Measurements from ENCODE around the gene CHRNA10. TPM values are rescaled to one million over a fixed set of nuclear protein-coding genes. Genes with fewer than 3 reads are reported as not detected.

Gene CHRNA10
- total RNA-seq, 1 experiment from 2014 or later: 3.0 TPM

DNA sequence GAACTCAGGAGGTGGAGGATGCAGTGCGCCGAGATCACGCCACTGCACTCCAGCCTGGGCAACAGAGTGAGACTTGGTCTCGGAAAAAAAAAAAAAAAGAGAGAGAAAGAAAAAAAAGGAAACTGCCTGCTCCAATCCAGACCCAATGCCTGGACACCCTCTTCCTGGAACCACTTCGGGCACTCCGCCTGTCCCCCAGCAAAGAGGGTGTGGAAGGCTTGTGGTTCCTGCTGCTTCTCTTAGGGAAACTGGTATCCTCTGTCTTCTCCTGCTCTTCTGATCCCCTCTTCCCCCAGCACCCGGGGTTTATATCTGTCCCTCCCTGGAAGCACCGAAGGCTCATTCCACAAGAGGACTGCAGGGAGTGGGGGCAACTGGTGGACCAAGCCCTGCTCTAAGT is 12.9 kb downstream of the CHRNA10 start:
- Histone ChIP-seq H3K9me2 (ENCODE audit: insufficient read depth) (no peaks in the 10 kb centered on the region), H3K9ac (ENCODE audit: low read length) (no peak overlapping the region), H2AFZ (ENCODE audit: low read depth, low read length, poor library complexity, severe bottlenecking) (no peak overlapping the region), H3K27ac (ENCODE audit: low read depth, low read length) (no peak overlapping the region), H3K4me1 (ENCODE audit: control insufficient read depth in 1 of 2, insufficient read depth in 2 of 2, low read length in 2 of 2) (no peaks in the 10 kb centered on the region), H3K4me2 (ENCODE audit: low read length) (no peak overlapping the region), H3K9me3 (ENCODE audit: control insufficient read depth in 1 of 2, insufficient read depth in 1 of 2, low read depth in 1 of 2, low read length in 2 of 2) (no peaks in the 10 kb centered on the region), H3K4me3 (replicated peaks in 1 of 2; ENCODE audit: low read depth in 1 of 2, low read length in 2 of 2) (no peak overlapping the region), H3K27me3 (ENCODE audit: insufficient read depth, low read length) (peaks cover 13% of the 10 kb centered on the region; the same call in 1 of the 2 replicates), H4K20me1 (ENCODE audit: insufficient read depth) (no peaks in the 10 kb centered on the region), H3K36me3 (ENCODE audit: control insufficient read depth in 1 of 2, insufficient read depth in 2 of 2, low read length in 2 of 2) (no peaks in the 10 kb centered on the region), H3K79me2 (ENCODE audit: insufficient read depth, low read length) (no peaks in the 10 kb centered on the region)
- no peak for ATAC-seq
- intact Hi-C loops (cut with micrococcal nuclease): no loop called here
- no peak for DNase-seq (ENCODE audit: low read depth, low spot score)
- RAD21 ChIA-PET (ENCODE audit: low non-redundant PET in 1 of 2, low total read pairs in 2 of 2, uncharacterized antibody in 2 of 2, unreplicated experiment in 2 of 2): no interaction called here
- CTCF ChIA-PET: no interaction called here
- BruUV-seq (replicated peaks): no TSS peak
- TF ChIP-seq TCF7L2 (IDR thresholded peaks at IDR 0.05; ENCODE audit: borderline replicate concordance, extremely low read depth, insufficient read depth, insufficient read length): no peak
- TF ChIP-seq ZNF274 (IDR thresholded peaks at IDR 0.05; ENCODE audit: low read depth, low read length): no peak
- TF ChIP-seq YY1 (IDR thresholded peaks at IDR 0.05; ENCODE audit: extremely low read depth, insufficient replicate concordance, low read depth, low read length): no peak
- no peak for TF ChIP-seq CEBPB (IDR thresholded peaks at IDR 0.05; ENCODE audit: low read depth)
- no peak for TF ChIP-seq EZH2phosphoT487 (IDR thresholded peaks at IDR 0.05; ENCODE audit: borderline replicate concordance)
- TF ChIP-seq, protein P1, sequence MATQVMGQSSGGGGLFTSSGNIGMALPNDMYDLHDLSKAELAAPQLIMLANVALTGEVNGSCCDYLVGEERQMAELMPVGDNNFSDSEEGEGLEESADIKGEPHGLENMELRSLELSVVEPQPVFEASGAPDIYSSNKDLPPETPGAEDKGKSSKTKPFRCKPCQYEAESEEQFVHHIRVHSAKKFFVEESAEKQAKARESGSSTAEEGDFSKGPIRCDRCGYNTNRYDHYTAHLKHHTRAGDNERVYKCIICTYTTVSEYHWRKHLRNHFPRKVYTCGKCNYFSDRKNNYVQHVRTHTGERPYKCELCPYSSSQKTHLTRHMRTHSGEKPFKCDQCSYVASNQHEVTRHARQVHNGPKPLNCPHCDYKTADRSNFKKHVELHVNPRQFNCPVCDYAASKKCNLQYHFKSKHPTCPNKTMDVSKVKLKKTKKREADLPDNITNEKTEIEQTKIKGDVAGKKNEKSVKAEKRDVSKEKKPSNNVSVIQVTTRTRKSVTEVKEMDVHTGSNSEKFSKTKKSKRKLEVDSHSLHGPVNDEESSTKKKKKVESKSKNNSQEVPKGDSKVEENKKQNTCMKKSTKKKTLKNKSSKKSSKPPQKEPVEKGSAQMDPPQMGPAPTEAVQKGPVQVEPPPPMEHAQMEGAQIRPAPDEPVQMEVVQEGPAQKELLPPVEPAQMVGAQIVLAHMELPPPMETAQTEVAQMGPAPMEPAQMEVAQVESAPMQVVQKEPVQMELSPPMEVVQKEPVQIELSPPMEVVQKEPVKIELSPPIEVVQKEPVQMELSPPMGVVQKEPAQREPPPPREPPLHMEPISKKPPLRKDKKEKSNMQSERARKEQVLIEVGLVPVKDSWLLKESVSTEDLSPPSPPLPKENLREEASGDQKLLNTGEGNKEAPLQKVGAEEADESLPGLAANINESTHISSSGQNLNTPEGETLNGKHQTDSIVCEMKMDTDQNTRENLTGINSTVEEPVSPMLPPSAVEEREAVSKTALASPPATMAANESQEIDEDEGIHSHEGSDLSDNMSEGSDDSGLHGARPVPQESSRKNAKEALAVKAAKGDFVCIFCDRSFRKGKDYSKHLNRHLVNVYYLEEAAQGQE (IDR thresholded peaks at IDR 0.05; ENCODE audit: low read depth): no peak
- no peak for TF ChIP-seq EZH2 (IDR thresholded peaks at IDR 0.05)
- TF ChIP-seq, protein P2, sequence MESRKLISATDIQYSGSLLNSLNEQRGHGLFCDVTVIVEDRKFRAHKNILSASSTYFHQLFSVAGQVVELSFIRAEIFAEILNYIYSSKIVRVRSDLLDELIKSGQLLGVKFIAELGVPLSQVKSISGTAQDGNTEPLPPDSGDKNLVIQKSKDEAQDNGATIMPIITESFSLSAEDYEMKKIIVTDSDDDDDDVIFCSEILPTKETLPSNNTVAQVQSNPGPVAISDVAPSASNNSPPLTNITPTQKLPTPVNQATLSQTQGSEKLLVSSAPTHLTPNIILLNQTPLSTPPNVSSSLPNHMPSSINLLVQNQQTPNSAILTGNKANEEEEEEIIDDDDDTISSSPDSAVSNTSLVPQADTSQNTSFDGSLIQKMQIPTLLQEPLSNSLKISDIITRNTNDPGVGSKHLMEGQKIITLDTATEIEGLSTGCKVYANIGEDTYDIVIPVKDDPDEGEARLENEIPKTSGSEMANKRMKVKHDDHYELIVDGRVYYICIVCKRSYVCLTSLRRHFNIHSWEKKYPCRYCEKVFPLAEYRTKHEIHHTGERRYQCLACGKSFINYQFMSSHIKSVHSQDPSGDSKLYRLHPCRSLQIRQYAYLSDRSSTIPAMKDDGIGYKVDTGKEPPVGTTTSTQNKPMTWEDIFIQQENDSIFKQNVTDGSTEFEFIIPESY (IDR thresholded peaks at IDR 0.05; ENCODE audit: extremely low read depth, insufficient replicate concordance, low read length): no peak
- no peak for TF ChIP-seq POLR2A (IDR thresholded peaks at IDR 0.05; ENCODE audit: borderline replicate concordance, extremely low read depth, insufficient read depth, insufficient read length)
- TF ChIP-seq, protein P3, sequence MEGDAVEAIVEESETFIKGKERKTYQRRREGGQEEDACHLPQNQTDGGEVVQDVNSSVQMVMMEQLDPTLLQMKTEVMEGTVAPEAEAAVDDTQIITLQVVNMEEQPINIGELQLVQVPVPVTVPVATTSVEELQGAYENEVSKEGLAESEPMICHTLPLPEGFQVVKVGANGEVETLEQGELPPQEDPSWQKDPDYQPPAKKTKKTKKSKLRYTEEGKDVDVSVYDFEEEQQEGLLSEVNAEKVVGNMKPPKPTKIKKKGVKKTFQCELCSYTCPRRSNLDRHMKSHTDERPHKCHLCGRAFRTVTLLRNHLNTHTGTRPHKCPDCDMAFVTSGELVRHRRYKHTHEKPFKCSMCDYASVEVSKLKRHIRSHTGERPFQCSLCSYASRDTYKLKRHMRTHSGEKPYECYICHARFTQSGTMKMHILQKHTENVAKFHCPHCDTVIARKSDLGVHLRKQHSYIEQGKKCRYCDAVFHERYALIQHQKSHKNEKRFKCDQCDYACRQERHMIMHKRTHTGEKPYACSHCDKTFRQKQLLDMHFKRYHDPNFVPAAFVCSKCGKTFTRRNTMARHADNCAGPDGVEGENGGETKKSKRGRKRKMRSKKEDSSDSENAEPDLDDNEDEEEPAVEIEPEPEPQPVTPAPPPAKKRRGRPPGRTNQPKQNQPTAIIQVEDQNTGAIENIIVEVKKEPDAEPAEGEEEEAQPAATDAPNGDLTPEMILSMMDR (IDR thresholded peaks at IDR 0.05 in 2 of 3, conservative IDR thresholded peaks at IDR 0.05 in 1 of 3; ENCODE audit: borderline replicate concordance in 1 of 3, insufficient read depth in 1 of 3, low read depth in 2 of 3, low read length in 2 of 3): no peak
- no peak for TF ChIP-seq SRF (IDR thresholded peaks at IDR 0.05; ENCODE audit: low read depth)
- TF ChIP-seq EGR1 (IDR thresholded peaks at IDR 0.05; ENCODE audit: low read depth): no peak
- no peak for TF ChIP-seq SIN3A (IDR thresholded peaks at IDR 0.05; ENCODE audit: low read depth)
- TF ChIP-seq, protein P4, sequence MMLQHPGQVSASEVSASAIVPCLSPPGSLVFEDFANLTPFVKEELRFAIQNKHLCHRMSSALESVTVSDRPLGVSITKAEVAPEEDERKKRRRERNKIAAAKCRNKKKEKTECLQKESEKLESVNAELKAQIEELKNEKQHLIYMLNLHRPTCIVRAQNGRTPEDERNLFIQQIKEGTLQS (IDR thresholded peaks at IDR 0.05): no peak
- TF ChIP-seq CBX3 (IDR thresholded peaks at IDR 0.05; ENCODE audit: low read depth): no peak
- TF ChIP-seq FOSL1 (IDR thresholded peaks at IDR 0.05; ENCODE audit: low read depth): no peak
- TF ChIP-seq ELF1 (IDR thresholded peaks at IDR 0.05; ENCODE audit: borderline replicate concordance, low read depth): no peak
- TF ChIP-seq ZFX (IDR thresholded peaks at IDR 0.05): no peak
- TF ChIP-seq RAD21 (IDR thresholded peaks at IDR 0.05; ENCODE audit: low read depth): no peak
- no peak for TF ChIP-seq JUND (IDR thresholded peaks at IDR 0.05)
- POLR2A ChIA-PET: no interaction called here

All from HCT116 (cell line).